ENCODE measurements around the gene WDR82.

Gene WDR82

GRCh38 chr3:52228751-52229291 is 49.6 kb downstream of the WDR82 start:
- Histone ChIP-seq H3K27ac (no peak overlapping the region), H3K79me2 (no peaks in the 10 kb centered on the region), H3K9ac (no peak overlapping the region), H3K4me3 (ENCODE audit: low read depth, low read length) (no peak overlapping the region), H3K9me3 (ENCODE audit: control insufficient read depth, low read length) (no peaks in the 10 kb centered on the region), H3K4me1 (no peaks in the 10 kb centered on the region), H3K36me3 (ENCODE audit: control insufficient read depth, insufficient read depth, low read length) (no peaks in the 10 kb centered on the region), H3K27me3 (ENCODE audit: control insufficient read depth, insufficient read depth, low read length) (no peaks in the 10 kb centered on the region), H3K4me2 (ENCODE audit: low read length) (no peak overlapping the region), H2AFZ (no peak overlapping the region)
- TF ChIP-seq CTCF (IDR thresholded peaks at IDR 0.05), result no peak

GRCh38 chr3:52228266-52228665 is 50.2 kb downstream of the WDR82 start:
- no peaks in the 10 kb centered on the region for H3K27me3 ChIP-seq (ENCODE audit: control insufficient read depth, insufficient read depth, low read length)
- no peaks in the 10 kb centered on the region for H3K9me3 ChIP-seq (ENCODE audit: control insufficient read depth, low read length)
- H3K4me1 ChIP-seq, result no peaks in the 10 kb centered on the region
- no peak overlapping the region for H3K27ac ChIP-seq
- no peak overlapping the region for H2AFZ ChIP-seq
- H3K4me2 ChIP-seq (ENCODE audit: low read length), result no peak overlapping the region
- no peak overlapping the region for H3K4me3 ChIP-seq (ENCODE audit: low read depth, low read length)
- TF ChIP-seq CTCF (IDR thresholded peaks at IDR 0.05), result no peak
- H3K36me3 ChIP-seq (ENCODE audit: control insufficient read depth, insufficient read depth, low read length), result no peaks in the 10 kb centered on the region
- H3K9ac ChIP-seq, result no peak overlapping the region
- no peaks in the 10 kb centered on the region for H3K79me2 ChIP-seq

- H3K79me2 ChIP-seq, result no peaks in the 10 kb centered on the region
- no peak overlapping the region for H3K9ac ChIP-seq
- no peaks in the 10 kb centered on the region for H3K27me3 ChIP-seq (ENCODE audit: control insufficient read depth, insufficient read depth, low read length)
- H3K4me3 ChIP-seq (ENCODE audit: low read depth, low read length), result no peak overlapping the region
- no peak overlapping the region for H2AFZ ChIP-seq
- H3K9me3 ChIP-seq (ENCODE audit: control insufficient read depth, low read length), result no peaks in the 10 kb centered on the region
- no peak for TF ChIP-seq CTCF (IDR thresholded peaks at IDR 0.05)
- H3K4me2 ChIP-seq (ENCODE audit: low read length), result no peak overlapping the region
- no peaks in the 10 kb centered on the region for H3K4me1 ChIP-seq
- H3K36me3 ChIP-seq (ENCODE audit: control insufficient read depth, insufficient read depth, low read length), result no peaks in the 10 kb centered on the region
- no peak overlapping the region for H3K27ac ChIP-seq
These were observed 50.7 kb downstream of the WDR82 start for GRCh38 chr3:52227766-52228165.

GRCh38 chr3:52227117-52227516 is 51.3 kb downstream of the WDR82 start:
- no peaks in the 10 kb centered on the region for H3K79me2 ChIP-seq
- H3K36me3 ChIP-seq (ENCODE audit: control insufficient read depth, insufficient read depth, low read length), result no peaks in the 10 kb centered on the region
- no peaks in the 10 kb centered on the region for H3K4me1 ChIP-seq
- H3K9ac ChIP-seq, result no peak overlapping the region
- H3K27ac ChIP-seq, result no peak overlapping the region
- no peak overlapping the region for H2AFZ ChIP-seq
- no peak overlapping the region for H3K4me3 ChIP-seq (ENCODE audit: low read depth, low read length)
- no peak overlapping the region for H3K4me2 ChIP-seq (ENCODE audit: low read length)
- no peaks in the 10 kb centered on the region for H3K9me3 ChIP-seq (ENCODE audit: control insufficient read depth, low read length)
- no peak for TF ChIP-seq CTCF (IDR thresholded peaks at IDR 0.05)
- H3K27me3 ChIP-seq (ENCODE audit: control insufficient read depth, insufficient read depth, low read length), result no peaks in the 10 kb centered on the region

- Histone ChIP-seq H3K9me3 (ENCODE audit: control insufficient read depth, low read length) (no peaks in the 10 kb centered on the region), H3K4me2 (ENCODE audit: low read length) (no peak overlapping the region), H3K27ac (no peak overlapping the region), H3K36me3 (ENCODE audit: control insufficient read depth, insufficient read depth, low read length) (no peaks in the 10 kb centered on the region), H3K4me1 (no peaks in the 10 kb centered on the region), H3K79me2 (no peaks in the 10 kb centered on the region), H3K27me3 (ENCODE audit: control insufficient read depth, insufficient read depth, low read length) (no peaks in the 10 kb centered on the region), H2AFZ (no peak overlapping the region), H3K4me3 (ENCODE audit: low read depth, low read length) (no peak overlapping the region), H3K9ac (no peak overlapping the region)
- no peak for TF ChIP-seq CTCF (IDR thresholded peaks at IDR 0.05)
These were observed 52.1 kb downstream of the WDR82 start for GRCh38 chr3:52226229-52226817.

Measured in parathyroid adenoma (tissue), 2 donors.